ENCODE measurements around the gene SRGAP2. TPM values are rescaled to one million over a fixed set of nuclear protein-coding genes. Genes with fewer than 3 reads are reported as not detected.
"Not testable (repeated sequence)": the region's sequence is repeated elsewhere in the genome, so short reads cannot be mapped to it uniquely, and the experiment has no call there.

Gene SRGAP2
- total and polyA plus RNA-seq, 9 of the 15 experiments (the other 6 are each of a cell fraction or from before 2014, with no cell fraction given), result 4.1 to 50.7 (median 15.6) TPM

DNA sequence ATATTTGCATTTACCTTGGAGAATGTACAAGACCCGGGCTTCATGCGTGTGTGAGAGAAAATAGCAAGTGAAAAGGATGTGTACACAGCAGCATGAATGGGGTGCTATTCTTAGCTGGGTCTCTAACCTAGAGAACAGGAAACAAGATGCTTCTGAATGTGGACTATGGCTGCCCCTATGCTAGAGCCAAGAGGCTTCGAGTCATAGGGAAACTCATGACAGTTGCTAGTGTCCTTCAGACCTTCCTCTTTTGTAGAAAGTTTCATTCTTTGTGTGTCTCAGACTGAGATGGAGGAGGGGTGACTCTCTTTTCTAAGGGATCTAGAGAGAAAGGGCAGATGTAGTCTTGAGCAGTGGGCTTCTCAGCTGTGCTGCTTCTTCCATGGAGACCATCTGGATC, 40.0 kb downstream of the SRGAP2 start:
- intact Hi-C loops (cut with micrococcal nuclease); FAIRE-seq: not testable (repeated sequence)

DNA sequence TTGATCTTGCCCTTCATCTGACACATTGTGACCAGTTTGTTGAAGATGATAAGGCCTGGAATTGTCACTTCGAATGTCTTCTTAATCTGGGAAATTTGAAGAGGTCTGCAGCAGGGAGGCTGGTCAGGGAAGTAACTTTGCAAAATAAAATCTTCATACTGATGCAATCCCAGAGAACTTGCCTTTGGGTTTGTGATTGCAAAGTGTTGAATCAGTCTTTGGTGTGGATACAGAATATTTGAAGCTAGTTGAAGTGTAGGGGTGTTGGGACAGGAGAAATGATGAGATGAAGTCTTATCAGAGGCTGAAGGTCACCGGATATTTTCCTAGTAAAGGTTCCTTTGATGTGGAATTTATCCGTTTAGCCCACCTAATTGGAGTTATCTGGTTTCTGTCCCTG, 42.1 kb downstream of the SRGAP2 start:
- 4% methylated on average over 1 of the region's 3 CpGs for WGBS (ENCODE audit: insufficient coverage, low coverage, missing lambda C conversion rate)
- FAIRE-seq; H3K36me3 ChIP-seq (ENCODE audit: control insufficient read depth, insufficient read depth, low read length); H3K4me1 ChIP-seq (replicated peaks in 1 of 2; ENCODE audit: control insufficient read depth in 2 of 2, insufficient read depth in 2 of 2, low read length in 2 of 2); POLR2A ChIA-PET; H3K27ac ChIP-seq (ENCODE audit: extremely low read depth, low read depth, low read length); intact Hi-C loops (cut with micrococcal nuclease); H3K9me3 ChIP-seq (replicated peaks; ENCODE audit: control insufficient read depth, insufficient read depth, low read depth, low read length); H4K20me1 ChIP-seq (replicated peaks; ENCODE audit: control insufficient read depth, insufficient read depth, low read length); H3K9me1 ChIP-seq (ENCODE audit: control insufficient read depth, insufficient read depth, low read length); CTCF ChIA-PET (ENCODE audit: low intra/inter-chr PET ratio); BruUV-seq (replicated peaks); in situ Hi-C loops (cut with MboI); DNase-seq (ENCODE audit: extremely low read depth in 1 of 4, low spot score in 3 of 4); H2AFZ ChIP-seq (ENCODE audit: low read depth, low read length); H3K27me3 ChIP-seq (ENCODE audit: control insufficient read depth in 2 of 2, insufficient read depth in 2 of 2, low read length in 2 of 2); H3K79me2 ChIP-seq (ENCODE audit: control insufficient read depth, insufficient read depth, low read length); H3K4me3 ChIP-seq; H3K9ac ChIP-seq (ENCODE audit: insufficient read depth in 1 of 2, low read depth in 2 of 2, low read length in 2 of 2); H3K4me2 ChIP-seq (ENCODE audit: insufficient read depth, low read length): not testable (repeated sequence)
- peak; percentile 73 for ATAC-seq

More for the DNA sequence above, 40.0 kb downstream of the SRGAP2 start:
- BruUV-seq (replicated peaks); in situ Hi-C loops (cut with MboI); H4K20me1 ChIP-seq (replicated peaks; ENCODE audit: control insufficient read depth, insufficient read depth, low read length); H3K4me2 ChIP-seq (ENCODE audit: insufficient read depth, low read length); H3K4me3 ChIP-seq; H3K4me1 ChIP-seq (replicated peaks in 1 of 2; ENCODE audit: control insufficient read depth in 2 of 2, insufficient read depth in 2 of 2, low read length in 2 of 2); H3K9ac ChIP-seq (ENCODE audit: insufficient read depth in 1 of 2, low read depth in 2 of 2, low read length in 2 of 2); H3K9me1 ChIP-seq (ENCODE audit: control insufficient read depth, insufficient read depth, low read length); H3K36me3 ChIP-seq (ENCODE audit: control insufficient read depth, insufficient read depth, low read length); H3K27ac ChIP-seq (ENCODE audit: extremely low read depth, low read depth, low read length); H3K9me3 ChIP-seq (replicated peaks; ENCODE audit: control insufficient read depth, insufficient read depth, low read depth, low read length); H3K79me2 ChIP-seq (ENCODE audit: control insufficient read depth, insufficient read depth, low read length); H2AFZ ChIP-seq (ENCODE audit: low read depth, low read length); POLR2A ChIA-PET; CTCF ChIA-PET (ENCODE audit: low intra/inter-chr PET ratio); H3K27me3 ChIP-seq (ENCODE audit: control insufficient read depth in 2 of 2, insufficient read depth in 2 of 2, low read length in 2 of 2): not testable (repeated sequence)
- 8% methylated on average over 1 of the region's 3 CpGs for WGBS (ENCODE audit: insufficient coverage, low coverage, missing lambda C conversion rate)
- peak; percentile 28; the same call in 1 of the 2 replicates for TF ChIP-seq KLF6 (CRISPR knock-in tag; IDR thresholded peaks at IDR 0.05; ENCODE audit: borderline replicate concordance)
- ATAC-seq (peak; percentile 32; the same call in 2 of the 3 replicates), DNase-seq (ENCODE audit: extremely low read depth in 1 of 4, low spot score in 3 of 4) (peak in 1 of 4 experiments; percentile 0)

DNA sequence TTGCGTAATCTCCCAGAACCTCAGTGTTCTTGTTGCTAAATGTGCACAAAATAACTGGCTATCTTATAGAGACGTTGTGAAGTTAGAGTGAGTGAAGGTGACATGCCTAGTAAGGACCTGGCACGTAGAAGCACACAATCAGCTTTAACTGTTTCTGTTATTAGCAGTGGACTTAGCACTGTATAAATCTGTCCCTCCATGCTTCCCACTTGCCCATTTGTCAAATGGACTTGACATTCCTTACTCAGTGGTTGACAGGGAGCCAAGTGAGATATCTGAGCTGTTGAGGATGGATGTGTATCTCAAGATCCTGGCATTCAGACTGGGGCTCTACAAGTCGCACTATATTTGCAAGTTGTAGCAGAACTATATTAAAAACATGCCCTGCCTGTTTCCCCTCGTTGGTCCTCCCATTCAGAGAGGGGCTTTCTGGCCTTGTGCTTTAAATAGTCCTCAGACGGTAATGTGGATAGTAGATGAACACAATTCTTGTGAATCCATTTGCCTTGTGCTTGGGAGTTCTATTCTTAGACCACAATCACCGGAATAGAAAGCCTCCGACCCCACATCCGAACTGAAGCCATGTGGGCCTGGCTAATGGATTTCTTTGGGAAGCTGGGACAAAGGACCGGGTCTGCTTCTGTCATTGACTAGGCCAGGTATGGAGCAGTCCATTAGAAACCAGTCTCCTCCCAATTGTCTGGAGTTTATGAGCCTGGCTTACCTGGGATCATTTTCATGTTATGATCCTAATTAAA, 43.0 kb downstream of the SRGAP2 start:
- H3K36me3 ChIP-seq (ENCODE audit: control insufficient read depth, insufficient read depth, low read length); H2AFZ ChIP-seq (ENCODE audit: low read depth, low read length); intact Hi-C loops (cut with micrococcal nuclease); H3K9ac ChIP-seq (ENCODE audit: insufficient read depth in 1 of 2, low read depth in 2 of 2, low read length in 2 of 2); H3K9me3 ChIP-seq (replicated peaks; ENCODE audit: control insufficient read depth, insufficient read depth, low read depth, low read length); H3K4me1 ChIP-seq (replicated peaks in 1 of 2; ENCODE audit: control insufficient read depth in 2 of 2, insufficient read depth in 2 of 2, low read length in 2 of 2); H3K4me3 ChIP-seq; CTCF ChIA-PET (ENCODE audit: low intra/inter-chr PET ratio); H3K9me1 ChIP-seq (ENCODE audit: control insufficient read depth, insufficient read depth, low read length); POLR2A ChIA-PET; BruUV-seq (replicated peaks); DNase-seq (ENCODE audit: extremely low read depth in 1 of 4, low spot score in 3 of 4); H3K27ac ChIP-seq (ENCODE audit: extremely low read depth, low read depth, low read length); in situ Hi-C loops (cut with MboI); H3K27me3 ChIP-seq (ENCODE audit: control insufficient read depth in 2 of 2, insufficient read depth in 2 of 2, low read length in 2 of 2); H3K4me2 ChIP-seq (ENCODE audit: insufficient read depth, low read length); FAIRE-seq; H3K79me2 ChIP-seq (ENCODE audit: control insufficient read depth, insufficient read depth, low read length); H4K20me1 ChIP-seq (replicated peaks; ENCODE audit: control insufficient read depth, insufficient read depth, low read length): not testable (repeated sequence)
- WGBS (ENCODE audit: insufficient coverage, low coverage, missing lambda C conversion rate), result no CpG with 5 or more reads among the region's 10 CpGs
- ATAC-seq, result peak; percentile 17
